Endothelial cell of umbilical vein (primary cell): ENCODE results near the gene VIM. TPM values are rescaled to one million over a fixed set of nuclear protein-coding genes. Genes with fewer than 3 reads are reported as not detected.

Experiments
- BruUV-seq: library from RNA; stranded (reverse); fragments of 400-500 nt; replicated peaks from 2 replicates; lab custom pipeline; 2021; lab: Mats Ljungman, UMichigan
- CTCF ChIA-PET: fragments of 300-600, 350-600 bp; sonication (Branson Sonifier 250); formaldehyde crosslinking; loops from one replicate; lab custom pipeline; 2021; ENCODE audit warnings: antibody characterized with exemption, inconsistent platforms; lab: Charles Lee
- POLR2A ChIA-PET: fragments of 300-600, 350-600 bp; sonication (Branson Sonifier 250); formaldehyde crosslinking; loops from one replicate; lab custom pipeline; 2021; ENCODE audit warnings: antibody characterized with exemption, inconsistent platforms; lab: Charles Lee
- DNase-seq: peaks from one replicate; pipeline ENCODE4 v3.0.0-alpha.2; 2011; ENCODE audit warnings: low read depth, low spot score
- FAIRE-seq: peaks from 2 replicates; lab custom pipeline; 2011; peaks lifted over from hg19 to GRCh38; lab: Jason Lieb, UNC
- H2AFZ ChIP-seq: 2 replicates; pipeline ENCODE4 v1.6.0; 2012; ENCODE audit warnings: low read depth, low read length, control low read depth, inconsistent platforms
- H3K27ac ChIP-seq: 2 replicates; pipeline ENCODE4 v1.5.1; 2011; ENCODE audit warnings: low read depth, mild to moderate bottlenecking, control low read depth, low read length, moderate library complexity; ENCODE audit not compliant: insufficient read depth
- H3K27me3 ChIP-seq, 2 experiments: 2 replicates each; pipeline versions ENCODE4 v1.6.0 to v1.6.1; 2011; ENCODE audit warnings: low read length in 2 of 2, mixed read lengths in 1 of 2; ENCODE audit not compliant: control insufficient read depth in 2 of 2, insufficient read depth in 2 of 2
- H3K36me3 ChIP-seq, 2 experiments: 2 replicates in 1 of 2; 3 replicates in 1 of 2; pipeline ENCODE4 v1.5.1; 2011; ENCODE audit warnings: low read length in 2 of 2, mild to moderate bottlenecking in 1 of 2, moderate library complexity in 1 of 2; ENCODE audit not compliant: control insufficient read depth in 2 of 2, insufficient read depth in 2 of 2; ENCODE audit errors: extremely low read depth in 1 of 2
- H3K4me1 ChIP-seq: 3 replicates; pipeline ENCODE4 v1.5.1; 2011; ENCODE audit warnings: mild to moderate bottlenecking, low read length; ENCODE audit not compliant: control insufficient read depth, insufficient read depth; ENCODE audit errors: extremely low read depth
- H3K4me2 ChIP-seq: 2 replicates; pipeline ENCODE4 v1.6.1; 2011; ENCODE audit warnings: low read length, control low read depth, mixed read lengths; ENCODE audit not compliant: insufficient read depth
- H3K4me3 ChIP-seq, 3 experiments: fragments of 200-600 bp in 1 of 3; sonication (generic), shearing (Covaris generic) in 1 of 3; replicated peaks in 1 of 3; 2 replicates each; pipeline ENCODE4 v1.5.1; 2011 to 2016; ENCODE audit warnings: control low read depth in 3 of 3, low read length in 3 of 3, mild to moderate bottlenecking in 2 of 3, inconsistent platforms in 1 of 3, low read depth in 1 of 3, moderate library complexity in 1 of 3; ENCODE audit not compliant: insufficient read depth in 1 of 3
- H3K79me2 ChIP-seq: 2 replicates; pipeline ENCODE4 v1.6.0; 2012; ENCODE audit warnings: low read length, inconsistent platforms; ENCODE audit not compliant: control insufficient read depth, insufficient read depth
- H3K9ac ChIP-seq: replicated peaks from 2 replicates; pipeline ENCODE3; 2011; ENCODE audit warnings: low read length, control low read depth; ENCODE audit not compliant: insufficient read depth; ENCODE audit errors: extremely low read depth
- H3K9me1 ChIP-seq: replicated peaks from 3 replicates; pipeline ENCODE4 v1.6.0; 2011; ENCODE audit warnings: mild to moderate bottlenecking, low read length; ENCODE audit not compliant: control insufficient read depth, insufficient read depth; ENCODE audit errors: extremely low read depth
- H3K9me3 ChIP-seq: replicated peaks from 2 replicates; pipeline ENCODE4 v1.5.1; 2012; ENCODE audit warnings: low read length, inconsistent platforms; ENCODE audit not compliant: control insufficient read depth, insufficient read depth
- H4K20me1 ChIP-seq: replicated peaks from 2 replicates; pipeline ENCODE3; 2011; ENCODE audit warnings: mild to moderate bottlenecking, low read length; ENCODE audit not compliant: control insufficient read depth, insufficient read depth; ENCODE audit errors: extremely low read depth
- CTCF ChIP-seq, 2 donors: IDR thresholded peaks; 1 replicate in 1 of 2; 2 replicates in 1 of 2; pipeline ENCODE4 v1.5.1; 2011; ENCODE audit warnings: low read length in 2 of 2, mild to moderate bottlenecking in 2 of 2, moderate library complexity in 2 of 2, control low read depth in 1 of 2, inconsistent platforms in 1 of 2, low read depth in 1 of 2; ENCODE audit not compliant: insufficient read depth in 1 of 2; ENCODE audit errors: extremely low read depth in 1 of 2
- EZH2 ChIP-seq: IDR thresholded peaks from 2 replicates; pipeline ENCODE4 v1.6.1; 2012; ENCODE audit warnings: borderline replicate concordance, low read depth, mild to moderate bottlenecking, moderate library complexity, low read length, inconsistent platforms; ENCODE audit not compliant: severe bottlenecking
- FOS ChIP-seq: IDR thresholded peaks from 2 replicates; pipeline ENCODE4 v1.6.1; 2011; ENCODE audit warnings: mild to moderate bottlenecking, low read length, moderate library complexity, borderline replicate concordance; ENCODE audit not compliant: insufficient read depth
- GATA2 ChIP-seq: IDR thresholded peaks from 2 replicates; pipeline ENCODE4 v1.7.0; 2011; ENCODE audit warnings: low read depth, mild to moderate bottlenecking, moderate library complexity, mixed read lengths, low read length; ENCODE audit not compliant: insufficient read length, insufficient read depth
- JUN ChIP-seq: IDR thresholded peaks from 2 replicates; pipeline ENCODE4 v1.6.1; 2011; ENCODE audit warnings: borderline replicate concordance, low read depth; ENCODE audit not compliant: insufficient read length, insufficient read depth
- MYC ChIP-seq: IDR thresholded peaks from one replicate; pipeline ENCODE4 v1.6.1; 2011; ENCODE audit warnings: mild to moderate bottlenecking, low read depth, low read length
- POLR2A ChIP-seq: IDR thresholded peaks from 2 replicates; pipeline ENCODE4 v1.6.1; 2012; ENCODE audit warnings: low read depth, mild to moderate bottlenecking, control low read depth, low read length
- POLR2AphosphoS5 ChIP-seq: IDR thresholded peaks from 2 replicates; pipeline ENCODE4 v1.6.1; 2012; ENCODE audit warnings: low read depth, mild to moderate bottlenecking, control low read depth, low read length, moderate library complexity; ENCODE audit not compliant: insufficient read depth
- dilution Hi-C: fragments of 300-500 bp; cut with MboI; formaldehyde crosslinking; loops from one replicate; pipeline ENCODE4 v1.15.0; 2019; ENCODE audit warnings: low sequenced_read_pairs; ENCODE audit not compliant: extremely low pct_ligation_motif_present
- intact Hi-C: fragments of 100-400 bp; cut with micrococcal nuclease; formaldehyde crosslinking; loops from one replicate; pipeline ENCODE4 v1.10.0; 2022
- polyA plus RNA-seq, 4 experiments: library from polyadenylated mRNA; depleted of rRNA in 3 of 4; stranded (reverse) in 3 of 4; unstranded in 1 of 4; fragments of >200 nt; gene quantifications; 2 replicates each; pipeline versions ENCODE4 v1.2.1 to v1.2.3, GENCODE V29; 2011 to 2012; ENCODE audit warnings: missing spikeins in 1 of 4
- total RNA-seq: library from RNA; stranded (reverse); gene quantifications from 2 replicates; pipeline ENCODE4 v1.2.3, GENCODE V29; 2021
- TF ChIP-seq, protein P1 (sequence below): IDR thresholded peaks from 2 replicates; pipeline ENCODE4 v1.6.1; 2011; ENCODE audit not compliant: insufficient read depth, insufficient read length

The VIM gene
- total and polyA plus RNA-seq, 2 donors (not counting 3 experiments of a cell fraction or from before 2014, with no cell fraction given) = 5,699 to 5,781 TPM

DNA sequence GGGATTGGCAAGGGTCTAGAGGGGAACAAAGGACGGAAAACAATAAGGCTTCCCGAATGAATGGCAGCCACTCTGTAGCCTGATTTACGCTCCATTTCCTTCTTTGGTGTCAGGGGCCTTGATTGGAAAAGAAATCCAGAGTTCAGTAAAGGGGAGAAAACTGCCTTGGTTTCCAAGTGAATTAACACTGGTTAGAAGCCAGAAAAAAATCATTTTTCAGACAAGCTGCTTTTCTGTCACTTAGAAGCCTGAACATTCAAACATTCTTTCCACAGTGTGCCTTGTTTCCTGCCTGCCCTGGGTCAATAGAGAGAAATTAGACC, 26.3 kb upstream of the VIM start:
- FAIRE-seq (peak; percentile 83), DNase-seq (no peak)
- Histone ChIP-seq H4K20me1 (no peaks in the 10 kb centered on the region), H3K27ac (peak overlapping the region; percentile 100), H3K9me1 (no peaks in the 10 kb centered on the region), H2AFZ (peak overlapping the region; percentile 60), H3K9ac (peak overlapping the region; percentile 100), H3K4me1 (peaks cover 31% of the 10 kb centered on the region), H3K27me3 (no peaks in the 10 kb centered on the region), H3K79me2 (peaks cover 13% of the 10 kb centered on the region), H3K4me2 (peak overlapping the region; percentile 59), H3K9me3 (no peaks in the 10 kb centered on the region), H3K36me3 (no peaks in the 10 kb centered on the region), H3K4me3 (peak overlapping the region; percentile 19 to 69 (median 38))
- ChIA-PET CTCF (interaction anchor here (0.7 to 4.1 kb wide), 16 partner anchors 9 to 359 kb away, joined by 3 to 46 read pairs (median 4); partner anchors contain the start of gene VIM), POLR2A (interaction anchor here (0.7 to 3.2 kb wide), 7 partner anchors 12 to 345 kb away, joined by 3 to 33 read pairs (median 4); no protein-coding TSS in a partner anchor)
- intact Hi-C loops (loop anchor here (1.0 to 2.0 kb wide), 8 partner anchors 15 to 358 kb away; partner anchors contain the start of gene VIM), dilution Hi-C loops (no loop called here)
- TSS peak; percentile 79 for BruUV-seq
- no peak for TF ChIP-seq EZH2
- no peak for TF ChIP-seq POLR2A
- no peak for TF ChIP-seq MYC
- TF ChIP-seq, protein P1, sequence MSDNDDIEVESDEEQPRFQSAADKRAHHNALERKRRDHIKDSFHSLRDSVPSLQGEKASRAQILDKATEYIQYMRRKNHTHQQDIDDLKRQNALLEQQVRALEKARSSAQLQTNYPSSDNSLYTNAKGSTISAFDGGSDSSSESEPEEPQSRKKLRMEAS = no peak
- no peak for TF ChIP-seq JUN
- TF ChIP-seq POLR2AphosphoS5 = no peak
- no peak for TF ChIP-seq GATA2
- TF ChIP-seq FOS = no peak
- no peak for TF ChIP-seq CTCF (IDR thresholded peaks at IDR 0.05; ENCODE audit: extremely low read depth in 1 of 2, insufficient read depth in 1 of 2, low read depth in 1 of 2, low read length in 2 of 2)
